Measurements from ENCODE around the gene MAT2B.

MAT2B gene

DNA sequence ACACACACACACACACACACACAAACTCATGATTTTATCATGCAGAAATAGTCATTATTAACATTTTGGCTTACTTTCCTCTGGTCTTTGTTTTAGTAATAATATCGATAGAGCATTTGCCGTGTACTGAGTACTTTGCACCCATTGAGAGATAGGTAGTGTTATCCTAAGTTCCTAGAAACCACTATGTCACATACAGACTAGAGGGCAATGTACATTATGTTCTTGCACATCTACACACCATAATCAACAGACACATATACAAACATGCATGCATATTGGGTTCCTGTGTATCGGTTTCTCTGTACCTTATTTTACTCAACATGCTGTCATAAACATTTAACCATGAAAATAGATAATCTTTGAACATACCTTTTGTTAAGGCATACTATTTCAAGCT lies 45.7 kb downstream of the MAT2B start:
- no peak for DNase-seq (ENCODE audit: low read depth)

DNA sequence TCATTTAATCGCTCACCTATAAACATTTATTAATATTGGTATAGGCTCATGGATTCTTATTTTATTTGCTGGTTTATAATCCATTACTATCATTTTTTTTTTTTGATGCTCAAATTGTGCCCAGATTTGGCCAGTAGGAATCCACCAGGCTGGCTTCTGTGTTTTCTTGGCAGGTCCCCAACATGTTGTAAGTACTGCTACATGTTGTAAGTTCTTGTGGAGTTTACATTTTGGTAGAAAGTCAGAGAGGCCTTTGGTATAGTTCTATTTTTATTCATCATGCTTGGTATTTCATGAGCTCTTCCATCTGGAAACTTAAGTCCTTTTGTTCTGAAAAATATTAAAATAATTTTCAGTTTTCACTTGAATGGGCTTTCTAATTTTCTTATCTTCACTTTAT lies 47.1 kb downstream of the MAT2B start:
- no peak for DNase-seq (ENCODE audit: low read depth)

DNA sequence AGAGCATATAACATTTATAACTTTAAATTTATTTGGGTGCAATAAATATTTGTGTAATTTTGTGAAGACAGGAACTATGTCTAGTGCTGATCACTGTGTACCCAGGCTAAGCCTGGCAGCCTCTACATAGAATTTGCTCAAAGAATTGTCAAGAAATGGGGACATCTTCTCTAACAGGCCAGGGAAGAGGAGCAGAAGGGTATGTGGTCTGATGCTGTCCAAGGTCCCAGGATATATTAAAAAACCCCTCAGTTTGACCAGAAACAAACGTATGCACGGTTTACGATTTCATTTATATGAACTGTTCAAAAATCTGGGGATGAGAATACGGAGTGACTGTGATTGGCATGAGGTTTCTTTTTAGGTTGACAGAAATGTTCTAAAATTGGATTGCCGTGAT lies 55.9 kb downstream of the MAT2B start:
- no peak for DNase-seq (ENCODE audit: low read depth)

DNA sequence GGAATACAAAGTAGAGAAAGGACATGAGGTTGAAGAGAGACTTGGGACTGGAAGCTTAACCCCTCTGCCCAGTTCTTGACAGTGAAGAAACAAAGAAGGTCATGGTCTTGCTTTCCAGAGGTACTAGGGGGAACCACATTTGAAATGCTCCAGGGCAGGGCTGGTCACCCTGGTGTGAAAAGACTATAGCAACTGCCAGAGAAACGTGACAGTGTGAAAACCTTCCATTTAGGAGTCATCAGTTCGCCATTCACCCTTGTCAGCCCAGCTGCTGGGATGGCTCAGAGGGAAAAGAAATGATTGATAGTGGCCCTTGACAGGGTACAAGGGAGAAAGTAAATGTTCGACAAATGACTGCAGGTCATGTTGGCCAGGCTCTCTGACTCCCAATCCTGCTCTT lies 56.7 kb downstream of the MAT2B start:
- DNase-seq (ENCODE audit: low read depth): no peak

DNA sequence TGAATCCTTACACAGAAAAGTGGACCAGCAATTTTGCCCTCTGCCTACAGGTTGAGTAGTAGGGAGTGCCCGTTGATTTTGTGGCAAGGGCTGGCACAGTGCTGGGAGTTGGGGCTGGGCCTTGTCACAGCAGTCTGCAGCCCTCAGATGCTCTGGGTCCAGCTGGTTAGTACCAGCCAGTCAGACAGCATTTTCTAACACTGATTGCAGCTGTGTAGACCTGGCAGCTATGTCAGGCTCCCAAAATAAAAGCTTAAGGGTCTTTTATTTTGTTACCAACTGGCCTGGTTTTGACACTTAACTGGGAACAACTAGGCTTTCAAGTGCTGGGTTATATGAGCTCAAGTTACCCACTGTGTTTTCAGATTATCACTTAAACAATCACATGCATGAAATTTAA lies 57.7 kb downstream of the MAT2B start:
- no peak for DNase-seq (ENCODE audit: low read depth)

DNA sequence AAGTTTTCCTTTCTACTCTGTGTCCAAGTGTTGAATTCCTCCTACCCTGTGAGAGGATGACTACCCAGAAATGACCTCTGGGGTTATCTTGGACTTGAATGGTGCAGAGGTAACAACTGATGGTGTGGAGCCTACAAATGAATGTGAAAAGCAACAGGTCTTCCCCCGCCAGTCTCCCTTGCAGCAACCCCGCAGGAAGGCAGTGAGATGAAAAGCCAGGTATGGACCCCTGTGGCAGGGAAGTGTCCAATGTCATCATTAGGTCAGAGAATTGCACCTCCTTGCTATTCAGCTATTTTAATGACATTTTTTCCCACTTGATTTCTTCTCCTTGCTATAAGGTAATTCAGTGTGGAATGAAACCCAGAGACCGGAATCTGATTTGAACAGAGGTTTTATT lies 58.5 kb downstream of the MAT2B start:
- no peak for DNase-seq (ENCODE audit: low read depth)

DNA sequence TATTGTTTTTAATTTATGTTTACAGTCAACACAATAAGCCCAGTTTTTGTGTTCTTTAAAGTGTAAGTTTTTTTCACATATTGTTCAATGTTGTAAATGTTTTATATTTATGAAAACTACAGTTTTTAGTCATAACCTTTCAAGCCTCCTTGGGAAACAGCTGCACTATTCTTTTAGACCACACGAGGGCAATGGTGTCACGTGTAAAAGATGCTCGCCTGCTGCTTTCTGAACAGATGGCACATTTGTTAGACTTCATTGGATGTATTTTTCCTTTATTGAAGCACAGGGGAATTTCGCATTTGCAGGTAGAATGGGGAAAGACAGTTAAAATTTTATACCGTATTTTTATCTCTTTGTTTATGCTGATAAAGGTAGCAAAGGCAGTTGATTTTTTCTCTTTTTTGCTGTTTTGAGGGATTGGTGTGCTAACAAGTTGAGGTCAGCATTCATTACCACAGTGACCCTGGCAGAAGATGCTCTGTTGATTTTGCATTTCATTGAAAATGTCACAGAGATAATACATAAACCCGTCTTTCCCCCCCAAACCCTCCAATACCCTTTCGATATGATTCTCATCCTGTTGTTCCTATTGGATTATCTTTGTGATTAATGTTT lies 59.0 kb downstream of the MAT2B start:
- DNase-seq (ENCODE audit: low read depth): peak; percentile 42

DNA sequence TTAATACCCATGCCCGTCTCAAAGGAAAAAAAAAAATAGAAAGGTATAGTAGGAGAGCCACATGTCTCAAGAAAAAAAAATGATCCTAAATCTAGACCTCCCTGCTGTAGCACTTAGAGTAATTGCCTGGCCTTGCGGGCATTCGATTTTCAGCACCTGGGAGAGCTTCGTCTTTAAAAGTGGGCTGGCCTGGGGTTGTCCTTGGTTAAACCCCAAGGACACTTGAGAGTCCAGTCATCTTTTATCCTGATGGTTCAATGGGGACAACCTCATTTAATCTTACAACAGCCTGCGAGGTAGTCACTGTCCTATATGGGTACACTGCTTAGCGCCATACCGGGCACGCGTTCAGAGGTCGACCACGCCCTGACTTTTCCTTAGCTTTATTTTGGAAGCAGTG lies 60.1 kb downstream of the MAT2B start:
- DNase-seq (ENCODE audit: low read depth): no peak

DNA sequence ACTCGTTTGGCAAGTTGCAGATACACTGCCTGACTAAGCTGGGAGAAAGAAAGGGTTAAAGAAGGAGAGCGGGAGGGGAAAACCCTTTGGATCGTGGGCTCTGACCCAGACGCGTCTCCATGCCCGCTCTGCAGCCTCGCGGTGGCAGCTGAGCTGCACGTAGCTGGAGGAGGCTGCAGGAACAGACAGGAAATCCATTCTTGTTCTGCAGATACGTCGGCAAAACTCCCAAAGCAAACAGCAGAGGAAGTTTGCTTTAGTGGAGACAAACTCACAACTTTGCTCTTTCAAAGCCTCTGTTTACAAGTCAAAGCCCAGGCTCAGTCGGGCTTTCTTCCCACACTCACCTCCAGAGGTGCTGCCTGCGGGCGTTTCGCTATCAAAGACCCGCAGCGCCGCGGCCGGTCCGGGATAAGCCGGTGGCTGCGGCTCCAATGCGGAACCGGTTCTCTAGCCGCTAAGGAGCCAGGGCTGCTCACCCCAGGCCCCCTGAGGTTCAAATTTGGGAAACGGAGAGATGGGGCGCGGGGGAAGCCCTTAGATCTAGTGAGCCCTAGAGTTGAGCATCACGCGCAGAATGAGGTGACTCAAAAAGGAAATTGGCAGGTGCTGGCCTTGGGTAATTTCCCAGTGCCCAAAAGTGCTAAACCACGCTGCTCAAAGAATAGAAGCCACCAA lies 60.7 kb downstream of the MAT2B start:
- peak; percentile 0 for DNase-seq (ENCODE audit: low read depth)

DNA sequence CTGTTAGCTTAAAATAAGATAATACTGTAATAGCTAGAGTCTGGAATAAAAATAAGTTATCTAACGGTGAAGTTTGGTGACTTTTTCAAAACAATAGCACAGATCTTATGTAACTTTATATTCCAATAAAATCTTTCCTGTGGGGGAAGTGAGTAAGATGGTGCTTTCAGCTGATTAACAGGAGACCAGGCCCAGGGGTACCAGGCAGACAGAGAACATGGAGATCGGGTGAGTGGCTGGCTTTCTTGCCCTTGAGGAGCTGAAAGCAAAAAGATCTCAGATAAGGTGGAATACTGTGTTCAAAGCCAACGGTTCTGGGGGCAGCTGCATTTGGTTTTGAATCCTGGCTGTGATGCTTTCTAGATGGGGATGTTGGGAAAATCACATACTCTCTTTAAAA lies 61.3 kb downstream of the MAT2B start:
- no peak for DNase-seq (ENCODE audit: low read depth)

DNA sequence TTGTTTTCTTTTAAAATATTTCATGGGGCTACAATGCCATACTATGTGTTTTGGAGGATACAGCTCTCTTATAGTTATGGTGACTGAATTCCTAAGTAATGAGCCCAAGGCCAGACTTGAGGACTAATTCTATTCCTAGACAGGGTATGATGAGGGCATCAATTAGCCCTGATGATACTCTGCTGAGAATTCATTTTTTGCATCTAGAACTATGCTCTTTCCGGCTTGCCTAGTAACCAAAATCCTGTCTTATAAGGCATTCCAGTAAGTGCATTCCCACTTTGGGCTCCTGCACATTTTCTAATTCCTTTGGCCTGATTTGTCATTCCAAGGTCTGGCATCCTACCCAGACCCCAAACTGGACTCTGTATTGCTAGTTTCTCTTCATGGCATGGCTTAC lies 62.4 kb downstream of the MAT2B start:
- no peak for DNase-seq (ENCODE audit: low read depth)

Data from stimulated activated CD8-positive, alpha-beta memory T cell treated with anti-CD3 and anti-CD28 coated beads, Interleukin-4, amount 100 ng/mL, for 24 hours (primary cell).